ENCODE results near the gene ARGLU1. TPM values are rescaled to one million over a fixed set of nuclear protein-coding genes. Genes with fewer than 3 reads are reported as not detected.

Gene ARGLU1
- total and polyA plus RNA-seq, 2 experiments from 2014 or later = 121 to 126 TPM

DNA sequence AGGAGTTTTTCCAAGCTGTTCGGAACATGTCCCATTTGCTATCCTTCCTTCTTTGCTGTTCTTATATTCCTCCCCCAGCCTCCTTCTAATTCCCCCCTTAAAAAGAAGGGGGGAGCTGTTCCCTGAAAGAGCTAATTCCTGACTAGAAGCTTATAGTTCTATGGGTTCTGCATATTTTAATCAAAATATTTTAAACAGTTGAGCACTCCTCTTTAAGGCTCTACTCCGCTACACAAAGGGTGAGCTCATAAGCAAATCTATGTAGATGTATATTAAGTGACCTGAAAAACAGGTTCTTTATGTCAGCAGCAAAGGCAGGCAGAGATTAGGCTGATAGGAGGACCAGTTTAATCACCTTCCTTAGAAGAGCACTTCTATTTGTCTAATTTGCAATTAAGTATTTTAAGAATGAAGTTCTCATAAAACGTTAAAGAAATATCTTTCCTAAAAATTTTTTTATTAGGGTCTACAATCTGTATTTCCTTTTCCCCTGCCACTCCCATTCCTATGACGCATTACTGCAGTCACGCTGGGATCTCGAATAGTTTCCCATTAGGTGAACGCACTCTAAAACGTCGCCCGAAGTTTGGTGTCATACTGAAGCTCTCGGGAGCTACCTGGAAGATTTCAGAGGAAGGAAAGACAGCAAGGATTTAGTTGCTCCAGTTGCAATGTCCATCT is 37.6 kb downstream of the ARGLU1 start:
- Histone ChIP-seq H3K4me2 (peak overlapping the region; percentile 71), H3K4me3 (peak overlapping the region; percentile 30), H3K9me2 (replicated peaks; ENCODE audit: insufficient read depth) (no peaks in the 10 kb centered on the region), H2AFZ (no peak overlapping the region), H3K36me3 (replicated peaks; ENCODE audit: insufficient read depth, low read depth) (no peaks in the 10 kb centered on the region), H4K20me1 (ENCODE audit: insufficient read depth, poor library complexity, severe bottlenecking) (peaks cover 32% of the 10 kb centered on the region), H3K79me2 (peaks cover 93% of the 10 kb centered on the region), H3K9me3 (ENCODE audit: low read depth) (no peaks in the 10 kb centered on the region), H3K27me3 (no peaks in the 10 kb centered on the region), H3K4me1 (ENCODE audit: insufficient read depth) (peaks cover 58% of the 10 kb centered on the region), H3K27ac (peak overlapping the region; percentile 79)
- TF ChIP-seq EZH2phosphoT487 (IDR thresholded peaks at IDR 0.05; ENCODE audit: low read depth, severe bottlenecking, unreplicated experiment) (no peak), EZH2 (IDR thresholded peaks at IDR 0.05; ENCODE audit: borderline replicate concordance) (no peak)
- TF ChIP-seq, protein P1, sequence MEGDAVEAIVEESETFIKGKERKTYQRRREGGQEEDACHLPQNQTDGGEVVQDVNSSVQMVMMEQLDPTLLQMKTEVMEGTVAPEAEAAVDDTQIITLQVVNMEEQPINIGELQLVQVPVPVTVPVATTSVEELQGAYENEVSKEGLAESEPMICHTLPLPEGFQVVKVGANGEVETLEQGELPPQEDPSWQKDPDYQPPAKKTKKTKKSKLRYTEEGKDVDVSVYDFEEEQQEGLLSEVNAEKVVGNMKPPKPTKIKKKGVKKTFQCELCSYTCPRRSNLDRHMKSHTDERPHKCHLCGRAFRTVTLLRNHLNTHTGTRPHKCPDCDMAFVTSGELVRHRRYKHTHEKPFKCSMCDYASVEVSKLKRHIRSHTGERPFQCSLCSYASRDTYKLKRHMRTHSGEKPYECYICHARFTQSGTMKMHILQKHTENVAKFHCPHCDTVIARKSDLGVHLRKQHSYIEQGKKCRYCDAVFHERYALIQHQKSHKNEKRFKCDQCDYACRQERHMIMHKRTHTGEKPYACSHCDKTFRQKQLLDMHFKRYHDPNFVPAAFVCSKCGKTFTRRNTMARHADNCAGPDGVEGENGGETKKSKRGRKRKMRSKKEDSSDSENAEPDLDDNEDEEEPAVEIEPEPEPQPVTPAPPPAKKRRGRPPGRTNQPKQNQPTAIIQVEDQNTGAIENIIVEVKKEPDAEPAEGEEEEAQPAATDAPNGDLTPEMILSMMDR (IDR thresholded peaks at IDR 0.05; ENCODE audit: poor library complexity) = no peak
- 36% methylated on average over 11 of the region's 11 CpGs for WGBS (ENCODE audit: low lambda C conversion rate, missing lambda C conversion rate)
- peak; percentile 47 for DNase-seq (ENCODE audit: low spot score)

DNA sequence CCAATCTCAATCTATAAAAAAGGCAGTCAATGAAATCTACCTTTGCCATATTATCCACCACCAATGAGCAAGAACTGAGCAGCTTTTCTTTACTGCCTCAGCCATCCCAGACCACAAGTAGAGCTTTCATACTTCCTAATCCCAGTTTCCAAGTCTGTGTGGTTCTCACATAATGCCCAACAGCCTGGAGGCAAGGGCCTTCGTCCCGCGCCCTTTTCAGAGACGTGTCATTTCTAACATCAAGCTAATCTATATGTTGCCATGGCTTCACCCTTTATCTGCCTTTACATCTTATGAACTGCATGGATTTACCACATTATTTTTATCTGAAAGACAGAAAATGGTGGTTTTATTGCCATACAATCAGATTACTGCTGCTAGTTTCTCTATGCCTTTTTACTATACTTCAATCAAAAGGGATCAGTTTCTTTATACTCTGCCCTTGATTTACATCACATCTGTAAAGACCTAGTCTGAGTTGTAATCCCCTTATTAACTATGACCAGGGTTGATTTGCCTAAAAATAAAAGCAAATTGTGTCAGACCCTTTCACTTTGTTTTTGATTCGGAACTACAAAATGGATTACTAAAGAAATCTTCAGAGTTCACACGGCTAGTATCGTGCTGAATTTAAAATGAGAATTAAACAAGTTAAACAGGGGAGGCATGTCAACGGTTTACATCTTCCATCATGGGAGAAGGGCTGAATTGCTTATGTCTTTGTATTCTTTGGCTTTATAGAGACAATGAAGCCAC is 38.3 kb downstream of the ARGLU1 start:
- no peak for DNase-seq (ENCODE audit: low spot score)
- no peak overlapping the region for H3K4me3 ChIP-seq

DNA sequence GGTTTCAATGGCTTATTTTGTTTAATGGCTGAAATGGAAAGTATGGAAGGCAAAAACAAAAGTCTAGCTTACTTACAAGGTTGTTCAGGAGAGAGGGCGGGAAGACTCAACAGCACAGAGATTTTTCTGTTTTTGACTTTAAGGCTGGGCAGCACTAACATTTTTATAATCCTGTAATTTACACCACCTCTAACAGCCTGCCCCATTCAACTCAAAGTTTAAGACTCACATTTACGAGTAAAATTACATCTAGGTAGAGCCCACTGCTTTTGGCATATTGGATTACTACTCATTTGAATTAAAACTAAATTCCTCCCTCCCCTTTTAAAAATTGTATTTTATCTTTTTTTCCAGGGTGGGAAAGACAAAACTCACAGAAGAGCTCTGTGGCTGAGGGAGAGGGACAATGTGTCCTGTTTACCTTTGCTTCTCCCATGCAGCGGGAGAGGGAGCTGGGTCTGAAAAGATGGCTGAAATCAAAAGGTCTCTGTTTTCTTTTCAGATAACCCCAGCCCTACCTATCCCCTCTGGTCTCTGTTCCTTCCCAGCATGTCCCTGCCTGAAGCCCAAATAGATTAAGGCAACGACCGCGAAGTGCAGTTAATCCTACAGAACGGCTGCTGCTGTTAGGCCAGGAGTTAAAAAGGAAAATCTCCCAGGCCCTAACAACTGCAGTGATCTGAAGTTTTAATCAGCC is 39.1 kb downstream of the ARGLU1 start:
- H3K27ac ChIP-seq = peak overlapping the region; percentile 79
- TF ChIP-seq EZH2 (IDR thresholded peaks at IDR 0.05; ENCODE audit: borderline replicate concordance) (no peak), EZH2phosphoT487 (IDR thresholded peaks at IDR 0.05; ENCODE audit: low read depth, severe bottlenecking, unreplicated experiment) (no peak)
- TF ChIP-seq, protein P1 (IDR thresholded peaks at IDR 0.05; ENCODE audit: poor library complexity) = no peak
- no peak for DNase-seq (ENCODE audit: low spot score)
- H3K4me3 ChIP-seq = no peak overlapping the region
- no peak overlapping the region for H2AFZ ChIP-seq
- no peaks in the 10 kb centered on the region for H3K9me2 ChIP-seq (replicated peaks; ENCODE audit: insufficient read depth)
- peaks cover 59% of the 10 kb centered on the region for H3K4me1 ChIP-seq (ENCODE audit: insufficient read depth)
- H3K27me3 ChIP-seq = no peaks in the 10 kb centered on the region
- H3K36me3 ChIP-seq (replicated peaks; ENCODE audit: insufficient read depth, low read depth) = no peaks in the 10 kb centered on the region
- peaks cover 97% of the 10 kb centered on the region for H3K79me2 ChIP-seq
- H4K20me1 ChIP-seq (ENCODE audit: insufficient read depth, poor library complexity, severe bottlenecking) = peaks cover 39% of the 10 kb centered on the region
- H3K4me2 ChIP-seq = peak overlapping the region; percentile 71
- no peaks in the 10 kb centered on the region for H3K9me3 ChIP-seq (ENCODE audit: low read depth)
- WGBS (ENCODE audit: low lambda C conversion rate, missing lambda C conversion rate) = 57% methylated on average over 7 of the region's 7 CpGs

More for the DNA sequence above, 38.3 kb downstream of the ARGLU1 start:
- Histone ChIP-seq H3K36me3 (replicated peaks; ENCODE audit: insufficient read depth, low read depth) (no peaks in the 10 kb centered on the region), H2AFZ (no peak overlapping the region), H3K27me3 (no peaks in the 10 kb centered on the region), H3K9me3 (ENCODE audit: low read depth) (no peaks in the 10 kb centered on the region), H3K4me1 (ENCODE audit: insufficient read depth) (peaks cover 59% of the 10 kb centered on the region), H4K20me1 (ENCODE audit: insufficient read depth, poor library complexity, severe bottlenecking) (peaks cover 34% of the 10 kb centered on the region), H3K9me2 (replicated peaks; ENCODE audit: insufficient read depth) (no peaks in the 10 kb centered on the region), H3K4me2 (peak overlapping the region; percentile 71), H3K27ac (peak overlapping the region; percentile 79), H3K79me2 (peaks cover 97% of the 10 kb centered on the region)
- WGBS (ENCODE audit: low lambda C conversion rate, missing lambda C conversion rate) = 49% methylated on average over 8 of the region's 8 CpGs
- no peak for TF ChIP-seq EZH2 (IDR thresholded peaks at IDR 0.05; ENCODE audit: borderline replicate concordance)
- TF ChIP-seq, protein P1 (IDR thresholded peaks at IDR 0.05; ENCODE audit: poor library complexity) = no peak
- TF ChIP-seq EZH2phosphoT487 (IDR thresholded peaks at IDR 0.05; ENCODE audit: low read depth, severe bottlenecking, unreplicated experiment) = no peak

All from hepatocyte (in vitro differentiated cells).